T-helper 2 cell treated with Interferon-gamma antibody and Interleukin-4, amounts not matched to agents 5 μg/mL and 100 μg/mL, for 36 hours (primary cell): ENCODE data around the gene INF2.
A peak's percentile ranks its signal among the peaks of the same experiment; 100 is the strongest.

ENCODE experiments used
- DNase-seq: peaks from one replicate; pipeline ENCODE4 v3.0.0; 2021; ENCODE audit warnings: low spot score
- H3K27ac Mint-ChIP-seq: one replicate; pipeline ENCODE4 v1.8.0; 2021; ENCODE audit warnings: mild to moderate bottlenecking, mixed read lengths
- H3K27me3 Mint-ChIP-seq: one replicate; pipeline ENCODE4 v1.8.0; 2021; ENCODE audit warnings: low read depth, mixed read lengths
- H3K36me3 Mint-ChIP-seq: one replicate; pipeline ENCODE4 v1.8.0; 2021; ENCODE audit warnings: low read depth, mixed read lengths
- H3K4me1 Mint-ChIP-seq: one replicate; pipeline ENCODE4 v1.8.0; 2021; ENCODE audit warnings: low read depth, mixed read lengths
- H3K4me3 Mint-ChIP-seq: one replicate; pipeline ENCODE4 v1.8.0; 2022; ENCODE audit warnings: mild to moderate bottlenecking, moderate library complexity, mixed read lengths
- H3K9me3 Mint-ChIP-seq: one replicate; pipeline ENCODE4 v1.8.0; 2021; ENCODE audit warnings: mixed read lengths

The INF2 gene

GRCh38 chr14:104758981-104759969 lies 69.9 kb downstream of the INF2 start:
- Mint-ChIP-seq H3K9me3 (no peaks in the 10 kb centered on the region), H3K27me3 (no peaks in the 10 kb centered on the region), H3K27ac (no peak overlapping the region), H3K4me3 (no peak overlapping the region), H3K4me1 (peaks cover 18% of the 10 kb centered on the region), H3K36me3 (peaks cover 29% of the 10 kb centered on the region)
- no peak for DNase-seq

- Mint-ChIP-seq H3K4me1 (peaks cover 2% of the 10 kb centered on the region), H3K36me3 (peaks cover 9% of the 10 kb centered on the region), H3K27me3 (no peaks in the 10 kb centered on the region)
Measured at GRCh38 chr14:104765517-104765916, 76.1 kb downstream of the INF2 start.

GRCh38 chr14:104766256-104766862 lies 76.9 kb downstream of the INF2 start:
- Mint-ChIP-seq H3K4me1 (peaks cover 2% of the 10 kb centered on the region), H3K27ac (no peak overlapping the region), H3K9me3 (peaks cover 5% of the 10 kb centered on the region), H3K4me3 (no peak overlapping the region), H3K27me3 (no peaks in the 10 kb centered on the region), H3K36me3 (peaks cover 16% of the 10 kb centered on the region)
- no peak for DNase-seq

More at GRCh38 chr14:104765517-104765916, 76.1 kb downstream of the INF2 start:
- Mint-ChIP-seq H3K9me3 (no peaks in the 10 kb centered on the region), H3K27ac (no peak overlapping the region), H3K4me3 (no peak overlapping the region)
- no peak for DNase-seq

GRCh38 chr14:104766863-104767633 lies 77.6 kb downstream of the INF2 start:
- H3K36me3 Mint-ChIP-seq, result peaks cover 23% of the 10 kb centered on the region
- no peak overlapping the region for H3K27ac Mint-ChIP-seq
- H3K9me3 Mint-ChIP-seq, result peaks cover 5% of the 10 kb centered on the region
- no peak overlapping the region for H3K4me3 Mint-ChIP-seq
- peaks cover 2% of the 10 kb centered on the region for H3K4me1 Mint-ChIP-seq
- no peak for DNase-seq
- H3K27me3 Mint-ChIP-seq, result no peaks in the 10 kb centered on the region

GRCh38 chr14:104767634-104767918 lies 78.2 kb downstream of the INF2 start:
- no peak for DNase-seq
- Mint-ChIP-seq H3K27me3 (no peaks in the 10 kb centered on the region), H3K27ac (no peak overlapping the region), H3K36me3 (peaks cover 28% of the 10 kb centered on the region), H3K4me3 (no peak overlapping the region), H3K9me3 (peaks cover 5% of the 10 kb centered on the region), H3K4me1 (peaks cover 2% of the 10 kb centered on the region)

GRCh38 chr14:104768437-104769323 lies 79.3 kb downstream of the INF2 start:
- Mint-ChIP-seq H3K36me3 (peaks cover 34% of the 10 kb centered on the region), H3K9me3 (peaks cover 5% of the 10 kb centered on the region), H3K27ac (no peak overlapping the region), H3K4me1 (peaks cover 2% of the 10 kb centered on the region), H3K27me3 (no peaks in the 10 kb centered on the region), H3K4me3 (no peak overlapping the region)
- peak; percentile 84 for DNase-seq

GRCh38 chr14:104769324-104770071 lies 80.1 kb downstream of the INF2 start:
- peaks cover 36% of the 10 kb centered on the region for H3K36me3 Mint-ChIP-seq
- H3K4me3 Mint-ChIP-seq, result no peak overlapping the region
- no peaks in the 10 kb centered on the region for H3K27me3 Mint-ChIP-seq
- H3K27ac Mint-ChIP-seq, result no peak overlapping the region
- peaks cover 5% of the 10 kb centered on the region for H3K9me3 Mint-ChIP-seq
- peaks cover 2% of the 10 kb centered on the region for H3K4me1 Mint-ChIP-seq
- no peak for DNase-seq

GRCh38 chr14:104770072-104770579 lies 80.7 kb downstream of the INF2 start:
- Mint-ChIP-seq H3K4me3 (no peak overlapping the region), H3K36me3 (peaks cover 36% of the 10 kb centered on the region), H3K27ac (no peak overlapping the region), H3K4me1 (peaks cover 2% of the 10 kb centered on the region), H3K9me3 (peaks cover 5% of the 10 kb centered on the region), H3K27me3 (no peaks in the 10 kb centered on the region)
- DNase-seq, result no peak

GRCh38 chr14:104770851-104771272 lies 81.4 kb downstream of the INF2 start:
- Mint-ChIP-seq H3K27ac (peak overlapping the region; percentile 52), H3K4me3 (no peak overlapping the region), H3K4me1 (no peaks in the 10 kb centered on the region), H3K27me3 (no peaks in the 10 kb centered on the region), H3K36me3 (peaks cover 36% of the 10 kb centered on the region), H3K9me3 (peaks cover 5% of the 10 kb centered on the region)
- no peak for DNase-seq

- Mint-ChIP-seq H3K9me3 (peaks cover 5% of the 10 kb centered on the region), H3K4me1 (no peaks in the 10 kb centered on the region), H3K4me3 (no peak overlapping the region), H3K36me3 (peaks cover 40% of the 10 kb centered on the region), H3K27me3 (no peaks in the 10 kb centered on the region), H3K27ac (no peak overlapping the region)
- DNase-seq, result no peak
Measured at GRCh38 chr14:104771374-104771773, 82.0 kb downstream of the INF2 start.
